A673 (cell line): ENCODE measurements around the gene SYP.

Experiments
- EZH2 ChIP-seq: fragments of 200-600 bp; sonication (generic); IDR thresholded peaks from 2 replicates; pipeline ENCODE4 v1.6.1; 2017; ENCODE audit warnings: borderline replicate concordance, low read depth, mild to moderate bottlenecking, mixed read lengths, antibody characterized with exemption, low read length; ENCODE audit not compliant: poor library complexity, severe bottlenecking
- TF ChIP-seq, protein P1 (sequence below): fragments of 300-800, 200-600 bp; sonication (generic); conservative IDR thresholded peaks from 2 replicates; pipeline ENCODE4 v1.5.1; 2017; ENCODE audit warnings: low read depth, mild to moderate bottlenecking, antibody characterized with exemption, low read length, moderate library complexity, mixed read lengths

- TF ChIP-seq, protein P1, sequence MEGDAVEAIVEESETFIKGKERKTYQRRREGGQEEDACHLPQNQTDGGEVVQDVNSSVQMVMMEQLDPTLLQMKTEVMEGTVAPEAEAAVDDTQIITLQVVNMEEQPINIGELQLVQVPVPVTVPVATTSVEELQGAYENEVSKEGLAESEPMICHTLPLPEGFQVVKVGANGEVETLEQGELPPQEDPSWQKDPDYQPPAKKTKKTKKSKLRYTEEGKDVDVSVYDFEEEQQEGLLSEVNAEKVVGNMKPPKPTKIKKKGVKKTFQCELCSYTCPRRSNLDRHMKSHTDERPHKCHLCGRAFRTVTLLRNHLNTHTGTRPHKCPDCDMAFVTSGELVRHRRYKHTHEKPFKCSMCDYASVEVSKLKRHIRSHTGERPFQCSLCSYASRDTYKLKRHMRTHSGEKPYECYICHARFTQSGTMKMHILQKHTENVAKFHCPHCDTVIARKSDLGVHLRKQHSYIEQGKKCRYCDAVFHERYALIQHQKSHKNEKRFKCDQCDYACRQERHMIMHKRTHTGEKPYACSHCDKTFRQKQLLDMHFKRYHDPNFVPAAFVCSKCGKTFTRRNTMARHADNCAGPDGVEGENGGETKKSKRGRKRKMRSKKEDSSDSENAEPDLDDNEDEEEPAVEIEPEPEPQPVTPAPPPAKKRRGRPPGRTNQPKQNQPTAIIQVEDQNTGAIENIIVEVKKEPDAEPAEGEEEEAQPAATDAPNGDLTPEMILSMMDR: no peak
- no peak for TF ChIP-seq EZH2
Measured at GRCh38 chrX:49214416-49214815, 14.4 kb upstream of the SYP start.
